ENCODE measurements around the gene SMARCA4.
"Not testable (repeated sequence)": the region's sequence is repeated elsewhere in the genome, so short reads cannot be mapped to it uniquely, and the experiment has no call there.

SMARCA4 gene

DNA sequence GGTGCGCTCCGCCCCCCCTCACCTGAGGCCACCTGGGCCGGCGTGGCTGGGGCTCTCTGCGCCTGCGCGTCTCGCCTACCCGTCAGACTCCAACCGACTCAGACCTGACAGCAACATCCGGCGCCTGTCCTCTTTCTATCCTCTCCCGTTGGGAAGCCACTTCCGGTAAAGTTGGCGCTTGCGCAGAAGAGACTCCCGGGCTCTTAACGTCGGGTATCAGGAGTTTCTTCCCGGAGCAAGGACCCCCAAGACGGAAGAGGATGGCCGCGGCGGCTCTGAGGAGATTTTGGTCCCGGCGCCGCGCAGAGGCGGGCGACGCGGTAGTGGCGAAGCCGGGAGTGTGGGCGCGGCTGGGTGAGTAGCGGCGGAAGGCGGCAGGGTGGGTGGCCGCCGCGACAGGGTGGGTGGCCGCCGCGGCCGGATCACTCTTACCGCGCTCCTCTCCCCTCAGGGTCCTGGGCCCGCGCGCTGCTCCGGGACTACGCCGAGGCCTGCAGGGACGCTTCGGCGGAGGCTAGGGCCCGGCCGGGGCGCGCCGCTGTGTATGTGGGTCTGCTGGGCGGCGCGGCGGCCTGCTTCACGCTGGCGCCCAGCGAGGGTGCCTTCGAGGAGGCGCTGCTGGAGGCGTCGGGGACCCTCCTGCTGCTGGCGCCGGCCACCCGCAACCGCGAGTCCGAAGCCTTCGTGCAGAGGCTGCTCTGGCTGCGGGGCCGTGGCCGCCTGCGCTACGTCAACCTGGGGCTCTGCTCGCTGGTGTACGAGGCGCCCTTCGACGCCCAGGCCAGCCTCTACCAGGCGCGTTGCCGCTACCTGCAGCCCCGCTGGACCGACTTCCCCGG, 32.0 kb upstream of the SMARCA4 start, which contains the start of the genes TIMM29 and YIPF2:
Gene TIMM29, plus strand, starts transcription at position 249 of the 839 bp plus-strand sequence. Its CDS starts 12 bp downstream, at position 261.
Gene YIPF2, minus strand, starts transcription at position 77 of the 839 bp plus-strand sequence. CDS start 229 bp downstream, outside the sequence.
- peak; percentile 95 for DNase-seq (ENCODE audit: low spot score)

DNA sequence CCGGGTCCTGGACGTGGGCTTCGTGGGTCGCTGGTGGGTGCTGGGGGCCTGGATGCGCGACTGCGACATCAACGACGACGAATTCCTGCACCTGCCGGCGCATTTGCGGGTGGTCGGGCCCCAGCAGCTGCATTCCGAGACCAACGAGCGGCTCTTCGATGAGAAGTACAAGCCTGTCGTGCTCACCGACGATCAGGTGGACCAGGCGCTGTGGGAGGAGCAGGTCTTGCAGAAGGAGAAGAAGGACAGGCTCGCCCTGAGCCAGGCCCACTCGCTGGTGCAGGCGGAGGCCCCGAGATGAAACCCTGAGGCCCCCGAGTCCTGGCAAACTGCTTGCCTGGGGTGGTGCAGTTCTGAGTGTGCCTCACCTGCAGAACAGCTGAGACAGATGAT, 31.4 kb upstream of the SMARCA4 start:
- no peak for DNase-seq (ENCODE audit: low spot score)

DNA sequence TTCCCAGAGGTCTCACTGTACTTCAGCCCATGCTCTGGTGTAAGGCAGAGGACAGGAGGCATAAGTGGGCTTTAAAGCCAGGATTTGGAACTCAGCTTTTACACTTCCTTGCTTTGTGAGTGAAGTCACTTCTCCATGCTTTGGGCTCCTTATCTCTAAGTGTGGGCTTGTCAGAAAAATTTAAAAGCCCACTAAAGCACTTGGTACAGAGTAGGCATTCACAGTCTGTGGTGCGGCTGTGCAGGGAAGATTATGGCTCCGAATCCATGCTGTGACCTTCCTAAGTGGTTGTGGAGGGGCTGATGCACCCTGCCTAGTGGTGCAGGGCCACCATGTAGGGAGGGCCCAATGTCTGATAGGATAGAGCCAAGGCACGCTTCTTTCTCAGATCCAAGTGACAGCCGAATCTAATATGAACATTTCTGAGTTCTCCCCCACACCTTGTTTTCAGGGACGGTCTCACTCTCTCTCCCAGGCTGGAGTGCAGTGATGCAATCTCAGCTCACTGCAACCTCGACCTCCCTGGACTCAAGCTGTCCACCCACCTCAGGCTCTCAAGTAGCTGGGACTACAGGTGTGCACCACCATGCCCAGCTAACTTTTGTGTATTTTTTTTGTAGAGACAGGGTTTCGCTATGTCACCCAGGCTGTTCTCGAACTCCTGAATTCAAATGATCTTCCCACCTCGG, 25.3 kb upstream of the SMARCA4 start:
- DNase-seq (ENCODE audit: low spot score) = no peak

DNA sequence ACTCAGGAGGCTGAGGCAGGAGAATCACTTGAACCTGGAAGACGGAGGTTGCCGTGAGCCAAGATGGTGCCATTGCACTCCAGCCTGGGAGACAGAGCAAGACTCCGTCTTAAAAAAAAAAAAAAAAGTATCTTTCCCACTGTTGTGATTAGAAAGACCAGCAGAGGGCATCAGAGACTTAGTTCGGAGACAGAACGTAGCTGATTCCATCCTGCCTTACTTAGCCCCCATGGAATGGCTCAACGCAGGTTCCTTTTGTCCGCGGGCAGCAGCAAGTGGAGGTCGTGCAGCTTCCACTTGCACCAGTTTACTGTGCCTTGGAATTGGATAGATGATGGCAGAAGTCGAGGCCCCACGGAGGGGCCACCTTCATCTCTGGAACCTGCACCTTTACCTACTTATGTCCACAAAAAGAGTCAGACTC, 24.2 kb upstream of the SMARCA4 start:
- DNase-seq (ENCODE audit: low spot score) = peak; percentile 46

DNA sequence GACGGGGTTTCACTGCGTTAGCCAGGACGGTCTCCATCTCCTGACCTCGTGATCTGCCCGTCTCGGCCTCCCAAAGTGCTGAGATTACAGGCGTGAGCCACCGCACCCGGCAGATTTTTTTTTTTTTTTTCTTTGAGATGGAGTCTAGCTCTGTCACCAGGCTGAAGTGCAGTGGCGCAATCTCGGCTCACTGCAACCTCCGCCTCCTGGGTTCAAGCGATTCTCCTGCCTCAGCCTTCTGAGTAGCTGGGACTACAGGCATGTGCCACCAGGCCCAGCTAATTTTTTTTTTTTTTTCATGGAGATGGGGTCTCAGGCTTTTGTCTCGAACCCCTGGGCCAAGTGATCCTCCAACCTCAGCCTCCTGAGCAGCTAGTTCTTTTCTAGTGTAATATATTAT, 19.2 kb upstream of the SMARCA4 start:
- not testable (repeated sequence) for DNase-seq (ENCODE audit: low spot score)

DNA sequence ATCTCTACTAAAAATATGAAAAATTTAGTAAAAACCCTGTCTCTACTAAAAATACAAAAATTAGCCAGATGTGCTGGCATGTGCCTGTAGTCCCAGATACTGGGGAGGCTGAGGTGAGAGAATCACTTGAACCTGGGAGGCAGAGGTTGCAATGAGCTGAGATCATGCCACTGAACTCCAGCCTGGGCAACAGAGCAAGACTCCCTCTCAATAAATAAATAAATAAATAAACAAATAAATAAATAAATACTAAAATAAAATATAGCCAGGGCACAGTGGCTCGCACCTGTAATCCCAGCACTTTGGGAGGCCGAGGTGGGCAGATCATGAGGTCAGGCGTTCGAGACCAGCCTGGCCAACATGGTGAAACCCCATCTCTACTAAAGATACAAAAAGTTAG, 17.4 kb upstream of the SMARCA4 start:
- DNase-seq (ENCODE audit: low spot score) = not testable (repeated sequence)

DNA sequence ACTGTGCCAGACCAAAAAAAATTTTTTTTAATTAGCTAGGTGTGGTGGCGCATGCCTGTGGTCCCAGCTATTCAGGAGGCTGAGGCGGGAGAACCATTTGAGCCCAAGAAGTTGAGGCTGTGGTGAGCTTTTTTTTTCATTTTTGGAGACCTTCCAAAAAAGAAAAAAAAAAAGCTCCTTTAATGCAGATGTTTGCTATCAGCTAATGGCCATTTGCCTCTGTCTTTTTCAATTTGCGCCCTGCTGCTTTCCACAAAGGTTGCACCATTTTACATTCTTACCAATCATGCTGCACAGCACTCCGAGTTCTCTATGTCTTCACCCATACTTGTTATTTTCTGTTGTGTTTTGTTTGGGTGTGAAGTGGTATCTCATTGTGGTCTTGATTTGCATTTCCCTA, 15.6 kb upstream of the SMARCA4 start:
- DNase-seq (ENCODE audit: low spot score) = no peak

DNA sequence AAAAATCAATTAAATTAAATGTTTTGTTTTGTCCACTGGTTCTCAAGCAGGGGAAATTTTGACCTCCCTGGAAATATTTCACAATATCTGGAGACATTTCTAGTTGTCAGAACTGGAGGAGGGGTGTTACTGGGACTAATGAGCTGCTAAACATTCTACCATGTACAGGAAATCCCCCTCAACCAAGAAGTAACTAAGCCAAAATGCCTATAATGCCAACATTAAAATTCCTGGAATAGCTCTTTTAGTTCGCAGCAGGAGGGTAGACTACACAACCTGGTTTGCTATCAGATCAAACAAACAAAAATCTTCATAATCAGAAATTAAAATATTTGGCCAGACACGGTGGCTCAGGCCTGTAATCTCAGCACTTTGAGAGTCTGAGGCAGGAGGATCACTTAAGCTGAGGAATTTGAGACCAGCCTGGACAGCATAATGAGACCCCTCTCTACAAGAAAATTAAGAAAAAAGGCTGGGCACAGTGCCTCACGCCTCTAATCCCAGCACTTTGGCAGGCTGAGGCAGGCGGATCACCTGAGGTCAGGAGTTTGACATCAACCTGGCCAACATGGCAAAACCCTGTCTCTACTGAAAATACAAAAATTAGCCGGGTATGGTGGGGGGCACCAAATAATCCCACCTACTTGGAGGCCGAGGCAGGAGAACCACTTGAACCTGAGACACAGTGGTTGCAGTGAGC, 13.7 kb upstream of the SMARCA4 start:
- DNase-seq (ENCODE audit: low spot score) = no peak

DNA sequence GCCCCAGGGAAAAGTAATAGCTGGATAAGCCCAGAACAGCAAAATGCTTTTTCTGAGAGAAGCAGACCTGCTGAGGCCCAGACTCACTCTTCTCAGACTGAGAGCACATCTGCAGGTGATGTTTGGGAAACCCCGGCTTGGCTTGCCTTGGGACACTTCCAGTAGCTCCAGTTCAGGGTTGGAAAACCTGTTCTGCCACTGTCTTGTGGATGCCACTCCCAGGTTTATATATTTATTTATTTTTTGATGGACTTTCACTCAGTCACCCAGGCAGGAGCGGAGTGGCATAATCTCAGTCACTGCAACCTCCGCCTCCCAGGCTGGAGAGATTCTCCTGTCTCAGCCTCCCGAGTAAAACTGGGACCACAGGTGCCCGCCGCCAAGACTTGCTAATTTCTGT, 8.0 kb upstream of the SMARCA4 start:
- DNase-seq (ENCODE audit: low spot score) = no peak

DNA sequence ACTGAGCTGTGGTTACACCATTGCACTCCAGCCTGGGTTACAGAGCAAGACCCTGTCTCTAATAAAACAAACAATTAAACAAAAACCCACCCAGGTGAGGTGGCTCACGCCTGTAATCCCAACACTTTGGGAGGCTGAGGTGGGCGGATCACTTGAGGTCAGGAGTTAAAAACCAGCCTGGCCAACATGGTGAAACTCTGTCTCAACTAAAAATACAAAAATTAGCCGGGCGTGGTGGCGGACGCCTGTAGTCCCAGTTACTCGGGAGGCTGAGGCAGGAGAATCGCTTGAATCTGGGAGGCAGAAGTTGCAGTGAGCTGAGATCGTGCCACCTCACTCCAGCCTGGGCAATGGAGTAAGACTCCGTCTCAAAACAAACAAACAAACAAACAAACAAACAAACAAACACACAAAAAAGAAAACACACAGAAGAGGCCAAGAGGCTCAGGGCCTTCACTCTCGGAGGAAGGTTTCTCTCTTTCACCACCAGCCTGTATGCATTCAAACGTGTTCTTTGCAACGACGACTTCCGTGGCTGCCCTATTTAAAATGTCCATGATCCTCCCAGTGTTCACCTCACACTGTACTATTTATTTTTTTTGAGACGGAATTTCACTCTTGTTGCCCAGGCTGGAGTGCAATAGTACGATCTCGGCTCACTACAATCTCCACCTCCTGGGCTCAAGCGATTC, 1.4 kb upstream of the SMARCA4 start:
- not testable (repeated sequence) for DNase-seq (ENCODE audit: low spot score)

DNA sequence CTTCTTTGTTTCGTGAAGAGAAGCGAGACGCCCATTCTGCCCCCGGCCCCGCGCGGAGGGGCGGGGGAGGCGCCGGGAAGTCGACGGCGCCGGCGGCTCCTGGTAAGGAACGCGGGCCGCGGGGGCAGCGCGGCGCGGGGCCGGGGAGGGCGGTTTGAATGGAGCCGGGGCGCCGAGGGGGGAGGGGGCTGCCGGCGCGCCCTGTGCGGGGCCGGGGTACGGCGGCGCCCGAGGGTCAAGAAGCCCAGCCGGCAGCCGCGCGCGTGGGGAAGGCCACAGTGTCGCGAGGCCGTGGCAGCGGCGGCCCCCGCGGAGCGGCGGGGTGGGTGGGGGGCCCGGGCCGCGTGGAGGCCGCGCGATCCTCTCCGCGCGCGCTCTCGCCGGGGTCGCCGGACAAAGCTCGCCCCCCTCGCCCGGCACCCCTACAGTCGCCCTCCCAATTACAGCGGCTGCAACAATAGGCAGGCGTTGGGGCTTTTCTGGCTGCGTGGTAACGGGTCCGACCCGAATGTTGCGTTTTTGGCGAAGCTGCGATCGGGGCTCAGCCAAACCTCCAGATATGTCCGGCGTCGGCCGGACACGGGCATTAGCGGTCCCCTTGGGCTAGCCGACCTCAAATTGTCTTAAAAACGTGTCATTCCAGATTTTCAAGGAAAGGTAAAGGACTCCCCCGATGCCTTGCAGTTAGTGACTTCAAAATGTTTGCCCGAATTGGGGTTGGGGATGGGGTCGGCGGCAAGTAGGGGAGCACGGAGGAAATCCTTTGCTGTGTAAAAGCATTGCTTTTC, 437 bp downstream of the SMARCA4 start:
- no peak for DNase-seq (ENCODE audit: low spot score)

DNA sequence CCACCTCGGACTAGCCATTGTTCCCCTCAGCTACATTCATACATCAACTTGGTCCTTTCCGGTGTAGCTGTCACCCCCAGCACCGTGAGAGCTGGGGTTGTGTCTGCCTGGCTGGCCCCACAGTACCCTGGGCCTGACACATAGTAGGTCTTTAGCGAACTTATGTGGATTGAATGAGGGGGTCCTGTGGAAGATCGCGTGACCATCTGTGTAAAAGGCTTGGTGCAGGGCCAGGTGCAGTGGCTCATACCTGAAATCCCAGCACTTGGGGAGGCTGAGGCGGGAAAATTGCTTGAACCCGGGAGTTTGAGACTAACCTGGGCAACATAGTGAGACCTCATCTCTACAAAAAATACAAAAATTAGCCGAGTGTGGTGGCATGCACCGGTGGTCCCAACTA, 2.0 kb downstream of the SMARCA4 start:
- DNase-seq (ENCODE audit: low spot score) = no peak

DNA sequence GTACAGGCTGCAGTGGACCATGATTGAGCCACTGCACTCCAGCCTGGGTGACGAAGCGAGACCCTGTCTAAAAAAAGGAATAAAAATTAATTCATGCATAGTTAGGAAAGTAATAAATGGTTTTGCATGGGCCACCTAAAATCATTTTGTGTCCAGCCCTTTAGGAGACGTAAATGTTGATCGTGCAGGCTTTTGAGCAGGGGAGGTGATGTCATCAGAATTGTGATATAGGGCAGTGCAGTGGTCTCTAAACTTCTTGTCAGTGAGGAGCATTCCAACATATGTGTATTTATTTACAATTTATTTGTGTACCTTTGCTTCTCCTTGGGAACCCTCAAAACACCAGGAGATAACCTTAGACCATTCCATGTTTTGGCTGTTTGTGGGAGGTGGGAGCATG, 3.0 kb downstream of the SMARCA4 start:
- no peak for DNase-seq (ENCODE audit: low spot score)

DNA sequence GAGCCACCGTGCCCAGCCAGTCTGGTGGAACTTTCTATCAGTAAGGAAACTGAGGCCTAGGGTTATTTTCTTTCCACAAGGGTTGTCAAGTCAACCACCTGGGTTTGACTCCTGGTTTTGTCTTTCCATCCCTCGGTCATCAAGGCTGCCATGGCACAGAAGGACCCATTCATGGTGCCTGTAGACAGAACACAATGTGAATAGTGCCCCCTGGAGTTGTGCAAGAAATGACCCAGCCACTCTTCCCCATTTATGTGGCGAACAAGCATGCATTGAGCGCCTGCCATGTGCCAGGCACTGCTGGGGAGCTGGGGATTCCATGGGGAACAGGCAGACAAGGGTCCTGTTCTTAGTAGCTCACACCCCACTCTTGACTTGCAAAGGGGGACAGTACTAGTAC, 4.1 kb downstream of the SMARCA4 start:
- DNase-seq (ENCODE audit: low spot score) = no peak

DNA sequence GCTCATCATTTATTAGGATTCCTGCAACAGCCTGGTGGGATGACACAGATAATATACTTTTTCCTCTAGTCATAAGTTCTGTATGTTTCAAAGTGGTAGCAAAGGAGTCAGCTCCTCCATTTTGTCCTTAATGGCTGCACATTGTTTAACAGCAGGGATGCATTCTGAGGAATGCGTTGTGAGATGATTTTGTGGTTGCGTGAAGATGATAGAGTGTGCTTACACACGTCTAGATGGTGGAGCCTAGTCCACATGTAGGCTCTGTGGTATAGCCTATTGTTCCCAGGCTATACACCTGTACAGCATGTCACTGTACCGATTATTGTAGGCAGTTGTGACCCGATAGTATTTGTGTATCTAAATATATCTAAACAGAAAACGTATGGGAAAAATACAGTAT, 4.6 kb downstream of the SMARCA4 start:
- DNase-seq (ENCODE audit: low spot score) = no peak

DNA sequence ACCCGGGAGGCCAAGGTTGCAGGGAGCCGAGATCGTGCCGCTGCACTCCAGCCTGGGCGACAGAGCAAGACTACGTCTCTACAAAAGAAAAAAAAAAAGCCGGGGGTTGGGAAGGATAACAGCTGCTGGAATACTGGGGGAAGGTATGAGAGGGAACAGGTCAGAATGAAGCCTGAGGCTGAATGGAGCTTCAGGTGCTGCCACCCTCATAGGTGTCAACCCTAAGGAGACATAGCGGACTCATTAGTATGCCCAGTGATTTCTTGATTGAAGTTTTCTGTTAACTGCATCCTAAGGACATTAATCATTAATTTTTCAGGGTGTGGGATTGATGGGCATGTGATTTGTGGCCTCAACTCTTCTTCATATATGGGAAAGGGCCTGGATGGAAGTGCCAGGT, 6.0 kb downstream of the SMARCA4 start:
- DNase-seq (ENCODE audit: low spot score) = no peak

DNA sequence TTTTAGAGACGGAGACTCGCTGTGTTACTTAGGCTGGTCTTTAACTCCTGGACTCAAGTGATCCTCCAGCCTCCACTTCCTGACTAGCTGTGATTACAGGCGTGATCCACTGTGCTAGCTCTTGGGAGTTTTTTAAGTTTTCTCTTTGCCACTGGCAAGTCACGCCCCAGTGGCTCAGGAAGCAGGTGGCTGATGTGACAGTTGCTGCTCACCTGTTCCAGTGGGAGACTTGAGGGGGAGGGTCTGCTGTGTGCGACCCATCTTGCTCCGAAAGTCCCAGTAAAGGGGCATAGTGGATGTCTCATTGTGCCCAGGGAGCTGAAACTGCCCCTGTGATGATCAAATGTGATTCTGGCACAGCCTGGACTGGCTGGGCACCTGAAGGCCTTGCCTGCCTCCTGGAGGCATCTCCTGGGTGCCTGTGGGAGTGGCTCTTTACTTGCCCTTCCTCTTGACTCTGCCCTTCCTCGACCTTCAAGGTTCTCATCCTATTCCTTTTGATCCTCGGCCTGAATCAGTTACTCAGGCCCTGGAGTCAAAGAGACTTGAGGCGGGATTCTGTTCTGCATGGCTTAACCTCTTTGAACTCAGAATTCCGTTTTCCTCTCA, 7.8 kb downstream of the SMARCA4 start:
- no peak for DNase-seq (ENCODE audit: low spot score)

DNA sequence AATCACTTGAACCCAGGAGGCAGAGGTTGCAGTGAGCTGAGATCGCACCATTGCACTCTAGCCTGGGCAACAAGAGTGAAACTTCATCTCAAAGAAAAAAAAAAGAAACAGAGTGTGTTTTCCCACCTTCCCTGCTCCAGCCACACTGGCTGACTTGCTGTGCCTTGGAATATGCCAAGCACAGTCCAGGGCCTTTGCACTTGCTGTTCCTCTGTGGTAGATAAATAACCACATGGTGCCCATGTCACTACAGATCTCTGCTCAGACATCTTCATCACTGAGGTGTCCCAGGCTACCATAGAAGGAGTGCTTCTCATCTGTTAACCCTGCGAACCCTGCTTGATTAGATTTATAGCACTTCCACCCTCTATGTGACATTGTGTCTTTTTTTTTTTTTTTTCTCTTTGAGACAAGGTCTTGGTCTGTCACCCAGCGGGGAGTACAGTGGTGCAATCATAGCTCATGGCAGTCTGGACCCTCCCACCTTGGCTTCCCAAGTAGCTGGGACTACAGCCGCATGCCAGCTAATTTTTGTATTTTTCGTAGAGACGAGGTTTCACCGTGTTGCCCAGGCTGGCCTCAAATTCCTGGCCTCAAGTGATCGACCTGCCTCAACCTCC, 10.4 kb downstream of the SMARCA4 start:
- no peak for DNase-seq (ENCODE audit: low spot score)

DNA sequence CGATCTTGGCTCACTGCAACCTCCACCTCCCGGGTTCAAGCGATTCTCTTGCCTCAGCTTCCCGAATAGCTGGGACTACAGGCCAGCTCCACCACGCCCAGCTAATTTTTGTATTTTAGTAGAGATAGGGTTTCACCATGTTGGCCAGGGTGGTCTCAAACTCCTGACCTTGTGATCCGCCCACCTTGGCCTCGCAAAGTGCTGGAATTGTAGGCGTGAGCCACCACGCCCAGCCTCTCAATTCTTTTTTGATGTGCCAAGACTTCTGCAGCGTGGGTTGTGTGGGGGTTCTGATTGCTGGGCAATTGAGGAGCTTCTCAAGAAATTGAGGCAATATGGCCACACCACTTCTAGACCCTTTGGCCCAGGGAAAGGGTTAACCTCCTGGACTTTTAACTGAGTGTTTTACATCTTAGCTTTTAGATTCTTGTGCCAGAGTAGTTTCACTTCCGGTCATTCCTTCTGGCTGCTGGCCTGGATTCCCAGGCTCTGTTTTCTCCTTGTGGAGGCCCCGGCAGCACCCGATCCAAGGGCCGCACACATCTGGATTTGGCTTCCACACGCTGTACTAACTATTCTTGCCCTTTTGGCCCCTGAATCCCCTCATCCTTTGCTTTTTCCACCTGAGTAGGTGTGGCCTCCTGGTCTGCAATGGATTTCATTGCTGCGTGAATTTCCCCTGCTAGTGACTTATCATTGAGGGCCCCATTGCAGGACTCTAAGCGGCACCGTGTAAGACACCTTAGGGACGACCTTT, 14.7 kb downstream of the SMARCA4 start:
- DNase-seq (ENCODE audit: low spot score) = no peak
